AG20443 (cell line): Measurements from ENCODE around the gene PARP14.
A peak's percentile ranks its signal among the peaks of the same experiment; 100 is the strongest.
"Not testable (repeated sequence)": the region's sequence is repeated elsewhere in the genome, so short reads cannot be mapped to it uniquely, and the experiment has no call there.

ENCODE experiments used
- DNase-seq: peaks from one replicate; pipeline ENCODE4 v3.0.0; 2012; ENCODE audit warnings: low spot score, mixed read lengths

PARP14 gene, protein sequence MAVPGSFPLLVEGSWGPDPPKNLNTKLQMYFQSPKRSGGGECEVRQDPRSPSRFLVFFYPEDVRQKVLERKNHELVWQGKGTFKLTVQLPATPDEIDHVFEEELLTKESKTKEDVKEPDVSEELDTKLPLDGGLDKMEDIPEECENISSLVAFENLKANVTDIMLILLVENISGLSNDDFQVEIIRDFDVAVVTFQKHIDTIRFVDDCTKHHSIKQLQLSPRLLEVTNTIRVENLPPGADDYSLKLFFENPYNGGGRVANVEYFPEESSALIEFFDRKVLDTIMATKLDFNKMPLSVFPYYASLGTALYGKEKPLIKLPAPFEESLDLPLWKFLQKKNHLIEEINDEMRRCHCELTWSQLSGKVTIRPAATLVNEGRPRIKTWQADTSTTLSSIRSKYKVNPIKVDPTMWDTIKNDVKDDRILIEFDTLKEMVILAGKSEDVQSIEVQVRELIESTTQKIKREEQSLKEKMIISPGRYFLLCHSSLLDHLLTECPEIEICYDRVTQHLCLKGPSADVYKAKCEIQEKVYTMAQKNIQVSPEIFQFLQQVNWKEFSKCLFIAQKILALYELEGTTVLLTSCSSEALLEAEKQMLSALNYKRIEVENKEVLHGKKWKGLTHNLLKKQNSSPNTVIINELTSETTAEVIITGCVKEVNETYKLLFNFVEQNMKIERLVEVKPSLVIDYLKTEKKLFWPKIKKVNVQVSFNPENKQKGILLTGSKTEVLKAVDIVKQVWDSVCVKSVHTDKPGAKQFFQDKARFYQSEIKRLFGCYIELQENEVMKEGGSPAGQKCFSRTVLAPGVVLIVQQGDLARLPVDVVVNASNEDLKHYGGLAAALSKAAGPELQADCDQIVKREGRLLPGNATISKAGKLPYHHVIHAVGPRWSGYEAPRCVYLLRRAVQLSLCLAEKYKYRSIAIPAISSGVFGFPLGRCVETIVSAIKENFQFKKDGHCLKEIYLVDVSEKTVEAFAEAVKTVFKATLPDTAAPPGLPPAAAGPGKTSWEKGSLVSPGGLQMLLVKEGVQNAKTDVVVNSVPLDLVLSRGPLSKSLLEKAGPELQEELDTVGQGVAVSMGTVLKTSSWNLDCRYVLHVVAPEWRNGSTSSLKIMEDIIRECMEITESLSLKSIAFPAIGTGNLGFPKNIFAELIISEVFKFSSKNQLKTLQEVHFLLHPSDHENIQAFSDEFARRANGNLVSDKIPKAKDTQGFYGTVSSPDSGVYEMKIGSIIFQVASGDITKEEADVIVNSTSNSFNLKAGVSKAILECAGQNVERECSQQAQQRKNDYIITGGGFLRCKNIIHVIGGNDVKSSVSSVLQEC (N-terminal part only)

DNA sequence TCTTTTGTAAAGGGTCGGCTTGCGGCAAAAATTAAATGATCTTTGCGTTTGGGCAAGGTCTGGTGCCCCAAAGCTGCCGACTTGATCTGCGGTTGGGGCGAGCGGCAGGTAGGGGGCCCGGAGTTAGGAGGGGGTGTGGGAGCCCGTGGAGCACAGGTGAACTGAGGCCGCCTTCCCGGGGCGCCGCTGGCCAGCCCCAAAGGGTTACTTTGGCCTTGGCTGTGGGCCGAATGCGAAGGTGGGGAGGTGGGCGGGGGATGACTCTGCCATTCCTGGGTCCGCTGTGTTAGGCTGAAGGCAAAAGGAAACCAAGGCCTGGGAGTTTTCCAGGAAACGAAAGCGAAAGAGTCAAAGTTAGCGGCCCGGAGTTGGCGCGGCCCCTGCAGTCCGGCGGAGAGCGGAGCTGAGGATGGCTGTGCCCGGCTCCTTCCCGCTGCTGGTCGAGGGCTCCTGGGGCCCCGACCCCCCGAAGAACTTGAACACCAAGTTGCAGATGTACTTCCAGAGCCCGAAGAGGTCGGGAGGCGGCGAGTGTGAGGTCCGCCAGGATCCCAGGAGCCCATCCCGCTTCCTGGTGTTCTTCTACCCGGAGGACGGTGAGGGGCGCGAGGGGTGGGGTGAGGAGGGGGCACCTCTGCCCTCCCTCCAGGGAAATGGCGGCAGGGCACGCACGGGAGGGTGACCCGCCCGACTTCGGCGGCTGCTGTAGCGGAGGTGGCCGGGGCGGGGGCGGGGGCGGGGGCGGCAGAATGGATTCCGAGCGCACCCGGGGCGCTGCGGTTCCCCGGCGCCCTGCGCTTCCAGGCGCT, at the start of gene PARP14:
TSS of gene PARP14 (plus strand) at position 365 of the 809 bp plus-strand sequence. CDS start at position 410, 45 bp downstream.
- peak; percentile 80 for DNase-seq

- DNase-seq = peak; percentile 16
These were observed 44.9 kb upstream of the PARP14 start for GRCh38 chr3:122635789-122636188.

DNA sequence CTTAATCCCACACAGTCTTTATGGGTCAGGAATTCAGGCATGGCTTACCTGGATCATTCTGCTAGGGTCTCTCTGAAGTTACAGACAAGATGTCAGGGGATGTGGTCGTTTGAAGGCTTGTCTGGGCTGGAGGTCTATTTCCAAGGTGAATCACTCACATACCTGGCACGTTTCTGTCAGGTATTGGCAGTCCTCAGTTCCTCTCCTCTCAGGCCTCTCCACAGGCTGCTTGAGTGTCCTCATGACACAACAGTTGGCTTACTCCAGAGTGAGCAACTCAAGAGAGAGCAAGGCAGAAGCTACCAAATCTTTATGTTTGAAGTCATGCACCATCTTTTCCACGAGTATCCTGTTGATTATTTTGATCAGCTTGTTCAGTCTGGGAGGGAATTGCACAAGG, 43.9 kb upstream of the PARP14 start:
- DNase-seq = no peak

DNA sequence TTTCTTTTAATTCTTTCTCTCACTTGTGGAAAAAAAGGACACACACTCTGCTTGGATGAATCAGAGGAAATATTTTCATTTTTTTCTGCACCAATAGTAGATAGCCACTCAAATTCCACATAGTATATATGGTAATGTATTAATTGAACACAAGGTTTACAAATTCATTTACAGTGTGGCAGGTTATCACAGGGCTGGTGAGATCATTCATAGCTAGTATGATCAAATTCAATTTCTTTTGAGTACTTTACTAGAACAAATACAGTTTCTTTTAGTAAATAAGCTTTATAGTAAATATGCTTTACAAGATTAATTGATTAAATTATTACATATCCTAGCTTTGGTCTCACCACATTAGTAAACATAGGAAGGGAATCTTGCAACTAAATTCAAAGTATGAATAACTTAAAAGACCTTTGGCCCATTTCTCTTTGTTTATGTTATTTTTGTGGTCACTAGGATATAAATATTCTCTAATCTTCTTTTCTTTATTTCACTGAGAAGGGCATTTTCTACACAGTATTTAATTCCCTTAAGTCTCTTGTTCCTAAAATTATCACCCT, 40.1 kb upstream of the PARP14 start:
- DNase-seq = no peak

DNA sequence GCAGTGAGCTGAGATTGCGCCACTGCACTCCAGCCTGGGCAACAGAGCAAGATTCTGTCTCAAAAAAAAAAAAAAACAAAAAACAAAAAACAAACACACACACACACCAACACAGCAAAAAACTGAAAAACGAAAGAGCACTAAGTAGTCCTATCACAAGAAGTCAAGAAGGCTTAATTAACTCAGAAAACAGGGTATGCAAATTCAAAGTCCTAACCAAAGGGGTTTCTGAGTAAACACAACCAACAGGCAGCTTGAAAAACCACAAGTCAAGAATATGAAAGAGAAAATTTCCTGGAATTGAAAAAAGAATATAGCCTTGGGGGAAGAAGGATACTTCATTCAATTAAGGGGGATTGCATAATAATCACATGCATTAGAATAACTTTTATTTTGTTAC, 37.7 kb upstream of the PARP14 start:
- no peak for DNase-seq

- no peak for DNase-seq
These were observed 34.3 kb upstream of the PARP14 start for GRCh38 chr3:122646146-122646988.

DNA sequence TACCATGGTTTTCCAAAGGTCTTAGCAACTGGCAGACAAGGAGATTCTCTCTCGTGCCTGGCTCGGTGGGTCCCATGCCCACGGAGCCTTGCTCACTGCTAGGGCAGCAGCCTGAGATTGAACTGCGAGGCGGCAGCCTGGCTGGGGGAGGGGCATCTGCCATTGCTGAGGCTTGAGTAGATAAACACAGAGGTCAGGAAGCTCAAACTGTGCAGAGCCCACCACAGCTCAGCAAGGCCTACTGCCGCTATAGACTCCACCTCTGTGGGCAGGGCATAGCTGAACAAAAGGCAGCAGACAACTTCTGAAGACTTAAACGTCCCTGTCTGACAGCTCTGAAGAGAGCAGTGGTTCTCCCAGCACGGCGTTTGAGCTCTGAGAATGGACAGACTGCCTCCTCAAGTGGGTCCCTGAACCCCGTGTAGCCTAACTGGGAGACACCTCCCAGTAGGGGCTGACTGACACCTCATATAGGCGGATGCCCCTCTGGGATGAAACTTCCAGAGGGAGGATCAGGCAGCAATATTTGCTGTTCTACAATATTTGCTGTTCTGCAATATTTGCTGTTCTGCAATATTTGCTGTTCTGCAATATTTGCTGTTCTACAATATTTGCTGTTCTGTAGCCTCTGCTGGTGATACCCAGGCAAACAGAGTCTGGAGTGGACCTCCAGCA, 29.3 kb upstream of the PARP14 start:
- not testable (repeated sequence) for DNase-seq

DNA sequence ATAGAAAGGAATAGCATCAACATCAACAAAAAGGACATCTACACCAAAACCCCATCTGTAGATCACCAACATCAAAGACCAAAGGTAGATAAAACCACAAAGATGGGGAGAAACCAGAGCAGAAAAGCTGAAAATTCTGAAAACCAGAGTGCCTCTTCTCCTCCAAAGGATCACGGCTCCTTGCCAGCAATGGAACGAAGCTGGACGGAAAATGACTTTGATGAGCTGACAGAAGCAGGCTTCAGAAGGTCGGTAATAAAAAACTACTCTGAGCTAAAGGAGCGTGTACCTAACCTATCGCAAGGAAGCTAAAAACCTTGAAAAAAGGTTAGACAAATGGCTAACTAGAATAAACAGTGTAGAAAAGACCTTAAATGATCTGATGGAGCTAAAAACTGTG, 28.7 kb upstream of the PARP14 start:
- not testable (repeated sequence) for DNase-seq

- not testable (repeated sequence) for DNase-seq
These were observed 22.3 kb upstream of the PARP14 start for GRCh38 chr3:122658336-122658735.

GRCh38 chr3:122660297-122660974, 20.2 kb upstream of the PARP14 start:
- DNase-seq = peak; percentile 13

- no peak for DNase-seq
These were observed 19.0 kb upstream of the PARP14 start for GRCh38 chr3:122661633-122662032.

- DNase-seq = no peak
These were observed 18.1 kb upstream of the PARP14 start for GRCh38 chr3:122662505-122662904.

- no peak for DNase-seq
These were observed 15.3 kb upstream of the PARP14 start for GRCh38 chr3:122665226-122665786.

DNA sequence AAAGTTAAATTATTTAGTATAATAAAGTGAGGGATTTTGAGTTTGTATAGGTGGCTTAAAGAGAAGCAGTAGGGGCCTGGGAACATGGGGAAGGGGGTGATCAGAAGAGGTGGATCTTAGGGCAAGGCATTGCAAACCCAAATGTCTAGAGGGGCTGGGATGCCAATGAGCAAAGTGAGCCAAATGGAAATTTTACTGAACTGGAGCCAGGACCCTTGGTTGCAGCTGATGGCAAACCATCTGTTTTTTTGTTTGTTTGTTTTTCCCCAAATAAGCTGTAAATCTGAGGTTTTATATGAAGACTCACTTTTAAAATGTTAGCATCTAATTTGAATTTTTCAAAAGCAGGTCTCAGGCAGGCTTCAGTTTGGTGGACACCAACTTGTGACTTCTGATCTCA, 14.8 kb upstream of the PARP14 start:
- DNase-seq = no peak

GRCh38 chr3:122668930-122669730, 11.5 kb upstream of the PARP14 start:
- DNase-seq = peak; percentile 50

DNA sequence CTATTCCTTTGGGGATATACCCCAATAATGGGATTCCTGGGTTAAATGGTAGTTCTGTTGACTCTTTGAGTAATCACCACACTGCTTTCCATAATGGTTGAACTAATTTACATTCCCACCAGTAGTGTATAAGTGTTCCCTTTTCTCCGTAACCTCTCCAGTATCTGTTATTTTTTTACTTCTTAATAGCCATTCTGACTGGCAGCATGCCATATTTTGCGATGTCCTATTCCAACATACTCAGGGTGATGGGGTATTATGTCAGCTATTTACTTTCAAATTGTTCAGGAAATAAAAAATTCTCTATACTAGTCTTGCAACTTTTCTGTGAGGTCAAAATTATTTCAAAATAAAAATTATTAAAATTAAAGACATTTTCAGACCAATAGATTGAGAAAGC, 9.1 kb upstream of the PARP14 start:
- no peak for DNase-seq

- no peak for DNase-seq
These were observed 6.3 kb upstream of the PARP14 start for GRCh38 chr3:122674339-122674738.

DNA sequence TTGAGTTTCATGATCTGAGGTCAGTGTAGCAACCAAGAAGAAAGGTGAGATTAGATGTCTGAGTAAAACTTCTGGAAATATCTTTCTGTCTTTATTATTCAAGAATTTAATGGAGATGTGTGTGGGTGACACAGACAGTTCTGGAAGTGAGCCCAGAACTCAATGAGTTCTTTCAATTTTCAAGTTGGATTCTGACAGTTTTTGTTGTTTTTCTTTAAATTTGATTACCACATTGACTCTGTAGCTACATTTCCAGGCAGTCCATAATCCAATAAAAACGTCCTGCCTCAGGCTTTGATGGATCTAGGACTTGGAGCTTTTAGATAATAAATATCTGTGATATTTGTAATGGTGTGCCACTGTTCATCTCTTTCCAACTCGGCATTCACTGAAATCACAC, 3.9 kb upstream of the PARP14 start:
- DNase-seq = no peak
